Panc1 (cell line): ENCODE data around the gene SLC52A1. TPM values are rescaled to one million over a fixed set of nuclear protein-coding genes. Genes with fewer than 3 reads are reported as not detected.

Experiments
- ATAC-seq: fragments of 200-7000 bp; cut with Tn5 transposase; 2 replicates; pipeline ENCODE4 v1.9.1; 2020; ENCODE audit warnings: mild to moderate bottlenecking, moderate library complexity
- BruUV-seq: library from RNA; stranded (reverse); fragments of 400-500 nt; replicated peaks from 2 replicates; lab custom pipeline; 2021; lab: Mats Ljungman, UMichigan
- CTCF ChIA-PET: fragments of 300-600 bp; sonication (Branson Sonifier 250); formaldehyde crosslinking; loops from one replicate; lab custom pipeline; 2022; ENCODE audit warnings: antibody characterized with exemption; lab: Charles Lee
- POLR2A ChIA-PET: fragments of 300-600 bp; sonication (Branson Sonifier 250); formaldehyde crosslinking; loops from one replicate; lab custom pipeline; 2022; ENCODE audit warnings: antibody characterized with exemption; lab: Charles Lee
- DNase-seq: peaks from one replicate; pipeline ENCODE4 v3.0.0-alpha.2; 2010; ENCODE audit warnings: low read depth, low spot score
- H3K27ac ChIP-seq: 2 replicates; pipeline ENCODE4 v1.5.1; 2011; ENCODE audit warnings: mild to moderate bottlenecking, low read length, inconsistent platforms
- H3K27me3 ChIP-seq: fragments of 200-500 bp; sonication (Bioruptor generic); 2 replicates; pipeline ENCODE4 v1.6.0; 2014; ENCODE audit warnings: low read length, inconsistent platforms; ENCODE audit not compliant: control insufficient read depth, insufficient read depth
- H3K36me3 ChIP-seq: fragments of 200-500 bp; sonication (Bioruptor generic); 2 replicates; pipeline ENCODE4 v1.5.1; 2014; ENCODE audit warnings: inconsistent platforms, mild to moderate bottlenecking, low read length, moderate library complexity; ENCODE audit not compliant: control insufficient read depth, insufficient read depth
- H3K4me1 ChIP-seq: 2 replicates; pipeline ENCODE4 v1.5.1; 2011; ENCODE audit warnings: inconsistent platforms, mild to moderate bottlenecking, low read length, moderate library complexity; ENCODE audit not compliant: control insufficient read depth, insufficient read depth
- H3K4me3 ChIP-seq, 2 experiments: 2 replicates each; pipeline ENCODE4 v1.5.1; 2011 to 2012; ENCODE audit warnings: low read depth in 2 of 2, low read length in 2 of 2, mild to moderate bottlenecking in 2 of 2, inconsistent platforms in 1 of 2, moderate library complexity in 1 of 2
- H3K9me3 ChIP-seq: fragments of 200-500 bp; sonication (Bioruptor generic); 2 replicates; pipeline ENCODE4 v1.5.1; 2014; ENCODE audit warnings: low read depth, mild to moderate bottlenecking, inconsistent platforms, low read length, moderate library complexity; ENCODE audit not compliant: control insufficient read depth, insufficient read depth
- POLR2AphosphoS5 ChIP-seq: IDR thresholded peaks from 2 replicates; pipeline ENCODE4 v1.6.1; 2012; ENCODE audit warnings: mild to moderate bottlenecking, low read depth, low read length, moderate library complexity
- SIN3A ChIP-seq: IDR thresholded peaks from 2 replicates; pipeline ENCODE4 v1.6.1; 2012; ENCODE audit warnings: low read depth, mild to moderate bottlenecking, low read length, moderate library complexity, borderline replicate concordance; ENCODE audit not compliant: insufficient read depth
- TCF7L2 ChIP-seq: IDR thresholded peaks from 2 replicates; pipeline ENCODE4 v1.6.1; 2011; ENCODE audit warnings: mild to moderate bottlenecking, low read depth, low read length, inconsistent platforms
- in situ Hi-C: cut with HindIII; loops from 2 replicates; pipeline ENCODE4 v1.10.0; 2016; ENCODE audit warnings: low sequenced_read_pairs, low pct_unique_long_range_greater_than_20kb
- intact Hi-C: fragments of 100-400 bp; cut with micrococcal nuclease; formaldehyde crosslinking; loops from one replicate; pipeline ENCODE4 v1.10.0; 2022; ENCODE audit not compliant: unreplicated experiment
- total RNA-seq: library from RNA; stranded (reverse); gene quantifications from one replicate; pipeline ENCODE4 v1.2.1, GENCODE V29; 2021; ENCODE audit not compliant: unreplicated experiment
- TF ChIP-seq, protein P1 (sequence below): fragments of 450-650 bp; IDR thresholded peaks from 2 replicates; pipeline ENCODE4 v1.5.1; 2017; ENCODE audit warnings: mild to moderate bottlenecking
- TF ChIP-seq, protein P2 (sequence below), 2 experiments: IDR thresholded peaks; 2 replicates each; pipeline ENCODE4 v1.6.1; 2011 to 2012; ENCODE audit warnings: low read depth in 2 of 2, control low read depth in 1 of 2, low read length in 1 of 2, mild to moderate bottlenecking in 1 of 2, moderate library complexity in 1 of 2; ENCODE audit not compliant: insufficient read depth in 1 of 2

SLC52A1 gene
- total RNA-seq, 1 experiment from 2014 or later: 0.54 TPM

DNA sequence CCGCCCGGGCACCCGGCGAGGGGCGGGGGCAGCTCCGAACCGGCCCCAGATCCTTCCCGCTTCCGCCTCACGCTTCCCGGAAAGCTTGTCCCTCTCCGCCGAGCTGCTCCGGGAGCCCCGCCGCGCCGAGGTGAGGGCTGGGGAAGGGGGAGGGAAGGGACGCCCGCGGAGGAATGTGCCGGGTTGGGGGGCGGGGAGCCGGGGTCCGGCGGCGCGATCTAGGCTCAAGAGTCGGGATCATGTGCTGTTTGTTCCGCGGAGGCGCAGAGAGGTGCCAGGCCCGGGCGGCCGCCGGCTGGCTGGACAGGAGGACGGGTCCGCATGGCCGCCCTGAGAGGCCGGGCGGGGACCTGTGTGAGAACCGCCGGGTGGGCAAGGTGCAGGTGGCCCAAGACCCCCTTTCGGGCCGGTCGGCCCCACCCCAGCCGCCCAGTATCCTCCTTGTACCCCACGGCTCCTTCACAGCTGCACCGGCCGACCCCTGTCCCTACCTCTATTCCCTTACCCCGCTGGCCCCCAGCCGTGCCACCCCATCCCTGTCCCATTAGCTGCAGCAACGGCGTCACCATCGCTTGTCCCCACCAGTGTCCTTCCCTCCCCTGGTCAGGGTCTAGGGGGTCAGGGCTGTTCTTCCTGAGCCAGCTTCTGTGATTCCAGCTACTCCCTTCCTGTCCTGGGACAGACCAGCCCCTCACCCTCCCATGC is 37.0 kb downstream of the SLC52A1 start:
- BruUV-seq: no TSS peak
- H3K27ac ChIP-seq: peak overlapping the region; percentile 83
- ATAC-seq (peak; percentile 26), DNase-seq (no peak)
- peak; percentile 25; the same call in 1 of the 2 replicates for TF ChIP-seq SIN3A
- TF ChIP-seq, protein P1, sequence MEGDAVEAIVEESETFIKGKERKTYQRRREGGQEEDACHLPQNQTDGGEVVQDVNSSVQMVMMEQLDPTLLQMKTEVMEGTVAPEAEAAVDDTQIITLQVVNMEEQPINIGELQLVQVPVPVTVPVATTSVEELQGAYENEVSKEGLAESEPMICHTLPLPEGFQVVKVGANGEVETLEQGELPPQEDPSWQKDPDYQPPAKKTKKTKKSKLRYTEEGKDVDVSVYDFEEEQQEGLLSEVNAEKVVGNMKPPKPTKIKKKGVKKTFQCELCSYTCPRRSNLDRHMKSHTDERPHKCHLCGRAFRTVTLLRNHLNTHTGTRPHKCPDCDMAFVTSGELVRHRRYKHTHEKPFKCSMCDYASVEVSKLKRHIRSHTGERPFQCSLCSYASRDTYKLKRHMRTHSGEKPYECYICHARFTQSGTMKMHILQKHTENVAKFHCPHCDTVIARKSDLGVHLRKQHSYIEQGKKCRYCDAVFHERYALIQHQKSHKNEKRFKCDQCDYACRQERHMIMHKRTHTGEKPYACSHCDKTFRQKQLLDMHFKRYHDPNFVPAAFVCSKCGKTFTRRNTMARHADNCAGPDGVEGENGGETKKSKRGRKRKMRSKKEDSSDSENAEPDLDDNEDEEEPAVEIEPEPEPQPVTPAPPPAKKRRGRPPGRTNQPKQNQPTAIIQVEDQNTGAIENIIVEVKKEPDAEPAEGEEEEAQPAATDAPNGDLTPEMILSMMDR: no peak
- CTCF ChIA-PET: no interaction called here
- H3K36me3 ChIP-seq: no peaks in the 10 kb centered on the region; the same call in 1 of the 2 replicates
- H3K9me3 ChIP-seq: no peaks in the 10 kb centered on the region
- intact Hi-C loops: no loop called here
- no peaks in the 10 kb centered on the region for H3K4me1 ChIP-seq
- in situ Hi-C loops: no loop called here
- peak overlapping the region; percentile 74 to 79 for H3K4me3 ChIP-seq
- H3K27me3 ChIP-seq: no peaks in the 10 kb centered on the region
- POLR2A ChIA-PET: no interaction called here

DNA sequence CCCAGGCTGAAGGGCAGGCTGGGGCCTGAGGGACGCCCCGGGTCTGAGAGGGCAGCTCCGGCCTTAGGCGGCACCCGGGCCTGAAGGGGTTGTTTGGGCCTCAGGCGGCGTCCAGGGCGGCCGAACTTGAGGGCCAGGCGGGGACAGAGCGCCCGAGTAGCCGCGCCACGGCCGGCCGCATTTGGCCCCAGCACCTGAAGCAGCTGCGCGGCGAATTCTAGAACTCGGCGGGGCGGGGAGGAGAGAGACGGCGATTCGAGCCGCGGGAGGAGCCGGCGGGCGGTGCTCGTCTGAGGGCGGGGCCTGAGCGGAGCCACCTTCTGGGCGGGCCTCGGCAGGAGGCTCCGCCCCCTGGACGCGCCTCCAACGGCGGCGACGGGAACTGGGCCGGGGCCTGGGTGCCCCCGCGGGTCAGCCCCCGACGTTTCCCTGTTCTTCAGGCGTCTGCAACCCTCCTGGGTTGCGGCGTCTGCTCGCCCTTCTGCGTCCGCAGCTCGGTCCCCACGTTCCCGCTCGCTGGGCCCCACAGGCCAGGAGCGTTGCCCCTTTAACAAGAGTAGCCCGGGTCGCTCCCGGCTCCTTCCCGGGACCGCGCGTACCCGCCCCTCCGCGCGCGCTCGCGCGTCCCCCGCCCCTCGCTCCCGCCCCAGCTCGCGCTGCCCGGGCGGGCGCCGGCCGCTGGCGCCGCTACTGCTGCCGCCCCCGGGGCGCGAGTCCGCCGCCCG is 37.8 kb downstream of the SLC52A1 start, which contains the start of the genes INCA1 and KIF1C:
Gene INCA1, minus strand, starts transcription at position 221 of the 725 bp plus-strand sequence. CDS start 3,085 bp downstream, outside the sequence.
Gene KIF1C, plus strand, starts transcription at position 649 of the 725 bp plus-strand sequence. CDS start 2,297 bp downstream, outside the sequence.
- ChIA-PET POLR2A (no interaction called here), CTCF (no interaction called here)
- H3K36me3 ChIP-seq: no peaks in the 10 kb centered on the region; the same call in 1 of the 2 replicates
- H3K27ac ChIP-seq: peak within 1 kb of the TSS; percentile 83
- intact Hi-C loops (no loop called here), in situ Hi-C loops (no loop called here)
- BruUV-seq: no TSS peak
- ATAC-seq (peak; percentile 96), DNase-seq (peak; percentile 33)
- no peaks in the 10 kb centered on the region for H3K4me1 ChIP-seq
- no peaks in the 10 kb centered on the region for H3K9me3 ChIP-seq
- peak within 1 kb of the TSS; percentile 74 to 79 for H3K4me3 ChIP-seq
- peak; percentile 61 for TF ChIP-seq POLR2AphosphoS5
- TF ChIP-seq TCF7L2: no peak
- TF ChIP-seq, protein P1: no peak
- TF ChIP-seq, protein P2, sequence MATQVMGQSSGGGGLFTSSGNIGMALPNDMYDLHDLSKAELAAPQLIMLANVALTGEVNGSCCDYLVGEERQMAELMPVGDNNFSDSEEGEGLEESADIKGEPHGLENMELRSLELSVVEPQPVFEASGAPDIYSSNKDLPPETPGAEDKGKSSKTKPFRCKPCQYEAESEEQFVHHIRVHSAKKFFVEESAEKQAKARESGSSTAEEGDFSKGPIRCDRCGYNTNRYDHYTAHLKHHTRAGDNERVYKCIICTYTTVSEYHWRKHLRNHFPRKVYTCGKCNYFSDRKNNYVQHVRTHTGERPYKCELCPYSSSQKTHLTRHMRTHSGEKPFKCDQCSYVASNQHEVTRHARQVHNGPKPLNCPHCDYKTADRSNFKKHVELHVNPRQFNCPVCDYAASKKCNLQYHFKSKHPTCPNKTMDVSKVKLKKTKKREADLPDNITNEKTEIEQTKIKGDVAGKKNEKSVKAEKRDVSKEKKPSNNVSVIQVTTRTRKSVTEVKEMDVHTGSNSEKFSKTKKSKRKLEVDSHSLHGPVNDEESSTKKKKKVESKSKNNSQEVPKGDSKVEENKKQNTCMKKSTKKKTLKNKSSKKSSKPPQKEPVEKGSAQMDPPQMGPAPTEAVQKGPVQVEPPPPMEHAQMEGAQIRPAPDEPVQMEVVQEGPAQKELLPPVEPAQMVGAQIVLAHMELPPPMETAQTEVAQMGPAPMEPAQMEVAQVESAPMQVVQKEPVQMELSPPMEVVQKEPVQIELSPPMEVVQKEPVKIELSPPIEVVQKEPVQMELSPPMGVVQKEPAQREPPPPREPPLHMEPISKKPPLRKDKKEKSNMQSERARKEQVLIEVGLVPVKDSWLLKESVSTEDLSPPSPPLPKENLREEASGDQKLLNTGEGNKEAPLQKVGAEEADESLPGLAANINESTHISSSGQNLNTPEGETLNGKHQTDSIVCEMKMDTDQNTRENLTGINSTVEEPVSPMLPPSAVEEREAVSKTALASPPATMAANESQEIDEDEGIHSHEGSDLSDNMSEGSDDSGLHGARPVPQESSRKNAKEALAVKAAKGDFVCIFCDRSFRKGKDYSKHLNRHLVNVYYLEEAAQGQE (IDR thresholded peaks at IDR 0.05; ENCODE audit: insufficient read depth in 1 of 2, low read depth in 2 of 2, low read length in 1 of 2): no peak
- TF ChIP-seq SIN3A: no peak; the same call in 1 of the 2 replicates
- no peaks in the 10 kb centered on the region for H3K27me3 ChIP-seq
